Measurements from ENCODE around the gene PYGB.
A peak's percentile ranks its signal among the peaks of the same experiment; 100 is the strongest.

Gene PYGB

DNA sequence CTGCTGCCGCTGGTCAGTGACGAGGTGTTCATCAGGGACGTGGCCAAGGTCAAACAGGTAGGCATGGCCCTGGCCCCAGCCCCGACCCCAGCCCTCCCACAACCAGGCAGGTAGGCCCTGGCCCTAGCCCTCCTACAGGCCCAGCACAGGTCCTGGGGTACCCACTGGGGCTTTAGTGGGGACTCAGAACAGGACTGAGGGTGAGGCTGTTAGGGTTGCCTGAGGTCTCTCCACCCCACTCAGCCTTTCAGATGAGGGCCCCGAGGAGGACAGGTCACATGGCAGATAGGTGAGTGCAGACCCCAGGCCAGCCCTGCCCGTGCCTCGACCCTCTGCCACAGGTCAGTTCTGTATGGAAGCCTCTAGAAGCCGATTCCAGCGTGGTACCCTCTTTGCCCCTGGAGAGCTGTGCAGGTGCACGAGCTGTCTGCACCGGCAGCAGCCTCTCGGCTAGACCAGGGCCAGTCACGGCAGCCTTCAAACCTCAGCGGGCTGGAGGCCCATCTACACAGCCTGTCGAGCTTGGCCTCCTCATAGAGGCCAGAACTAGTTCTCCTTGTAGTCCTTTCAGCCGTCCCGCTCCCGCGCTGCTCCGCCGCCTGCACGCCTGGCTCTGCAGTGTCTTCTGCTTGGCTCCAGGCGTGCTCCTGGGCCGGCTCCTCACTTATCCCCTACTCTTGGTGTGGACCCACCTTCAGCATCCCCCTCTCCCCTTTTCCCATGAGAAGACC is 35.5 kb downstream of the PYGB start:
- DNase-seq: no peak

DNA sequence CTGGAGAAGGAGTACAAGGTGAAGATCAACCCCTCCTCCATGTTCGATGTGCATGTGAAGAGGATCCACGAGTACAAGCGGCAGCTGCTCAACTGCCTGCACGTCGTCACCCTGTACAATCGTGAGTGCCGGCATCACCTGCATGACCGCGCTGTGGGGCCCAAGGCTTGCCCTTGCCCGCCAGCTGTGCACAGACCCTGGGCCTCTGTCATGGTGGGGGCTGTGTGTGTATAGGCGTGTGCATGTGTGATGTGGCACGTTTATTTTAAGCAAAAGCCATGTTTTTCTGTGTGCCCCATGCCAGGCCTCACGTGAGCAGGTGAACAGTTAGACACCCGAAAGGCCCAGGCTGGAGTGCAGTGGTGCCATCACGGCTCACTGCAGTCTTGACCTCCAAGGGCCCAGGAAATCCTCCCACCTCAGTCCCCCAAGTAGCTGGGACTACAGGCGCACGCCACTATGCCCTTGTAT is 36.3 kb downstream of the PYGB start:
- DNase-seq: no peak

DNA sequence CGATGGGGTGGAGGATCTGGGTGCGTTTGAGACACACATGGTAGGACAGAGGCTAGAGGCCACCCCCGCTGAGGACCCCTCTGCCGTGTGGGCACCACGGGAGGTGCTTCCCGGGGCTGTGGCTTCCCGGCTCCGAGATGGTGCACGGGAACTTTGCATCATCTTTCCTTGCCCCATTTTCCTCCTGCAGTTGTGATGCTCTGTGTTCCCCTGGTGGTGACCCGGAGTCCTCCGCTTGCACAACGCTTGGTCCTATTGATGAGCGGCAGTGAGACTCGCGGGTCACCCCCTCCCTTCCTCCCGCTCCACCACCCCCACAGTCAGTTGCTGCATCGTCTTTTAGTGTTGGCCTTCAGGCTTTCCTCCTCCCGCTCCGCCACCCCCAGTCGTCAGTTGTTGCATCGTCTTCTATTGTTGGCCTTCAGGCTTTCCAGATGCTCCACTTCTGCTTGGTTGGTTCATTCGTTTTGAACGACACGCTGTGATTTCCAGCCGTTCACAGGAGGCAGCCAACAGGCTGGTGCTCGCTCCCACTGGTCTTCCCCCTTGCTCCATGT is 37.3 kb downstream of the PYGB start:
- DNase-seq: no peak

DNA sequence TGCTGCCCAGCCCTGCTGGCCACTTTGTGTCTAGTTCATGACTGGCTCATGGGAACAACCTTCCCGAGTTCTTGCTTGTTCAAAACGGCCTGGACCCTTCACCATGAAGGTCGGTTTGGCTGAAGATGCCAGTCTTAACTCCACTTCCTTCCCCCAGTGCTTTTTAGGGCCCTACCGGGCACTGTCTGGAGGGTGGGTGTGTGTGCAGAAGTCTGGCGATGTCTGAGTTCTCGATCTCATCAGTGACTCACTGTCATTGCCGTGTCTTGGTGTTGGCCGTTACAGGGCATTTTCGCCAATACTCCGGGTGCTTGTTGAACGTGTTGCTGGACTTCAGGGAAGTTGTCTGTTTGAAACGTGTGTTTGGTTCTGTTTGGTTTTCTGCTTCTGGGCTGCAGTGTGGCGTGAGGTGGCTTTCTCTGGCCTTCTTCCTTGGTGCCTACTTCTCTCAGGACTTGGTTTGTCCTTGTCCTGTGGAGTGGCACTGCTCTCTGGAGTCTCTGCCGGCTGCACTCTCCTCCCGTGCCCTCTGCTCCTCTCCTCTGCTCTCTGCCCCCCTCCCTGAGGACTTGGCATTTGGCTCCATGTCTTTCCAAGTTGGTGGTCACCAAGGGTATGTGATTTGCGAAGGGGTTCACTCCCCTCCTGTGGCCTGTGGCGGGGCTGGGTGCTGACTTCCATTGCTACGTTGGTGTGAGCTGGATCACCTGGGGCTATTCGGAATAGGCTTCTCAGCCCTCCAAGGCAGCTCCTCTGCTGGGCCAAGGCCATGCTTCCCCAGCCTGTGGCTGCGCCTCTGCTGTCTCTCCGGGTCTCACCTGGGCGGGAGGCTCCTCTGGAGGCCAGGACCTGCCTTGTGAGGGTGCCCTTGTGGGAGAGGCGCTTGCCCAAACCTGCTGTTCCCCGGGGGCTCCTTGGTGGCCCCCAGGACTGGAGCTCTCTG is 38.2 kb downstream of the PYGB start:
- no peak for DNase-seq

DNA sequence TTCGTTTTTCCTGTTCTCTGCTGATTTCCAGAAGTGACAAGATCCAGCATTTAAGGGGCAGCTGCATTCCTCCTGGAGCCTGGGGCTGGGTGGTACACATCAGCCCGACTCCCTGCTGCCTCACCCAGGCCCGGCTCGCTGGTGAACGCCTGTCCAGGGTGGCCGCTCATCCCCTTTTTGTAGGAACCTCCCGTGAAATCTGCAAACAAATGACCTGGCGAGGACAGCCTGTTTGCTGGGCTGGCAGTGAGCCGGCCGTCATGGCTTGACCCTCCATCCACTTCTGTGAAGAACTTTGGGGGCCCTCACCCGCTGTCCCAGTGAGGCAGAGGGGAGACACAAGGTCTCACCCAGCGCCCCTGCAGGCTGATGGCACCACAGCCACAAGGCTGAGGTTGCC is 39.0 kb downstream of the PYGB start:
- DNase-seq: no peak

DNA sequence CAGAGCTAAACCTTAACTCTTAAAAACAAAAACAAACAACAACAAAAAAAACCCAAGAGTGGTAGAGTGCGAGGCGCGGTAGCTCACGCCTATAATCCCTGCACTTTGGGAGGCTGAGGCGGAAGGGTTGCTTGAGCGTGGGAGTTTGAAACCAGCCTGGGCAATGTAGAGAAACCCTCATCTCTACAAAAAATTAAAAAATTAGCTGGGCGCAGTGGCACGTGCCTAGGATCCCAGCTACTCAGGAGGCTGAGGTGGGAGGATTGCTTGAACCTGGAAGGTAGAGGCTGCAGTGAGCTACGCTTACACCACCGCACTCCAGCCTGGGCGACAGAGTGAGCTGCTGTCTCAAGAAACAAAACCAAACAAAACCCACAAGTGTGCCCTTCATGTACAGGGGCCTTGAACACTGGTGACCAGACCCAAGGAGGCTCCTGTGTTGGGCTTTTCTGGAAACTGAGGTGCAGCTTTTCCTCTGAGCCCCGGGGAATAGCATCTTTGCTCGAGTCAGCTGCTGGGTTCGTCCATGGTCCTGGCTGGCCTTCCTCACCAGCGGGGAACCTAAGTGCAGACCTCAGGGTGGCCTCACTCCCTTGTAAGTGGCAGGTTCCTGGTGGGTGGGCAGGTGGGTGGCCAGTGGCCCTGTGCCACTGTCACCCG is 39.9 kb downstream of the PYGB start:
- DNase-seq: no peak

DNA sequence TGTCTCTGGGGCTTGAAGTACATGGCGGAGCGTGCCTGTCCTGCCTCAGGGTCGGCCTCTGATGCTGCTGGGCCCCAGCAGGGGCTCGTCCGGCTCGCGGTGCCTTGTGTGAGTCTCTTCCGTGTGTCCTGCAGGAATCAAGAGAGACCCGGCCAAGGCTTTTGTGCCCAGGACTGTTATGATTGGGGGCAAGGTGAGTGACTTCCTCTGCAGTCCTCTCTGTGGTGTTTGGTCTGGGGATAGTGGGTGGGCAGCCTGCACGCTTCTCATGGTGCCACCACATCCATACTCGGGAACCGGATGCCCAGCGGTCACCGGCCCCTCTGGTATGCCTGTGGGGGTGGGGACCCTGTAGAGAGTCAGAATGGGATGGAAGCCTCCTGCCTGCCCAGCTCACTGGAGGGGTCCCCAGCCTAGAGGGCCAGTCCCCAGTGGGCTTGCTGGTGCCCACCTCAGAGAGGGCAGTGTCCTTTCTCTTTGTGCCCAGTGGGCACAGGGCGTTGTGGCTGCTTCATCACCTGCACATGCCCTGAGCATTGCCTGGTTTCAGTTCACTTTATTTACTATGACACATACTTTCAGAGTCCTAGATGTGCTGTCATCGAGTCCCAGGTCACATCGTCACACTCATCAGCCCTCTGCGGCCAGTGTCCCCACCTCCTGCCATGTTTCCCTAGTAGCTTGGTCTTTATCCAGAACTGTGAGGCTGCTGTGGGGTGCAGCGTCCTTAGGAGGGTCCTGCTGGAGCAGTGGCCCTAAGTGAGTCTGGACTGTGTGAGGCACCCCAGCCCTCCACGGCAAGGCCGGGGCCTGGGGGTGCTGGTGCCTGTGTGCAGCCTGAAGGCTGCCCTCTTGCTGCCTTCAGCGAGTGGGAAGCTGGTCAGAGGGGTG is 40.7 kb downstream of the PYGB start:
- no peak for DNase-seq

DNA sequence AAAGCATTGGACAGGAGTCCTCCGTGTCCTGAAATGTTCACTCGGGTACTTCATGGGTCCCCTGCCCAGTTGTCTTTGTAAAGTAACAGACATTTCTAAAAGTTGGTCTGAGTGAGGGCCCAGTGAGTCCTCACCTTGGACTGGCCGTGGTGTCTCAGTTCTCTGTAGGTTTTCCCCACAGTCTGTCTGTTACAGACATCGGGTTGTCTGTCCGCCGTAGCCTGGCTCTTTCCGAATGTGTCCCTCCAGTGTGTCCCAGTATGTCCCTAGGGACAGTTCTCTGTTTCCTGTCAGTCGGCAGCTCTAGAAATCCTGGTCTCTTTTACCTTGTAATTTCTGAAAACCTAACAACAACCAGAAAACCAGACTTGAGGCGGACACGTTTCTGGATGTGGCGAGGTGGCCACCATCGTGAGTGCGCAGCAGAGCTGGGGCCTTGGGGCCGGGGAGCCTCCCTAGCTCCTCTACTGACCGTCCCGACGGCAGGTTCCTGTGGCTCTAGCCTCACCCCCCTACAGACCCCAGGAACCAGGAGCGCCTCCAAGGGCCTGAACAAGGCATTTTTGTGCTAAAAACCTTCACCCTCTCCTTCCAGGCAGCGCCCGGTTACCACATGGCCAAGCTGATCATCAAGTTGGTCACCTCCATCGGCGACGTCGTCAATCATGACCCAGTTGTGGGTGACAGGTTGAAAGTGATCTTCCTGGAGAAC is 42.2 kb downstream of the PYGB start:
- no peak for DNase-seq

DNA sequence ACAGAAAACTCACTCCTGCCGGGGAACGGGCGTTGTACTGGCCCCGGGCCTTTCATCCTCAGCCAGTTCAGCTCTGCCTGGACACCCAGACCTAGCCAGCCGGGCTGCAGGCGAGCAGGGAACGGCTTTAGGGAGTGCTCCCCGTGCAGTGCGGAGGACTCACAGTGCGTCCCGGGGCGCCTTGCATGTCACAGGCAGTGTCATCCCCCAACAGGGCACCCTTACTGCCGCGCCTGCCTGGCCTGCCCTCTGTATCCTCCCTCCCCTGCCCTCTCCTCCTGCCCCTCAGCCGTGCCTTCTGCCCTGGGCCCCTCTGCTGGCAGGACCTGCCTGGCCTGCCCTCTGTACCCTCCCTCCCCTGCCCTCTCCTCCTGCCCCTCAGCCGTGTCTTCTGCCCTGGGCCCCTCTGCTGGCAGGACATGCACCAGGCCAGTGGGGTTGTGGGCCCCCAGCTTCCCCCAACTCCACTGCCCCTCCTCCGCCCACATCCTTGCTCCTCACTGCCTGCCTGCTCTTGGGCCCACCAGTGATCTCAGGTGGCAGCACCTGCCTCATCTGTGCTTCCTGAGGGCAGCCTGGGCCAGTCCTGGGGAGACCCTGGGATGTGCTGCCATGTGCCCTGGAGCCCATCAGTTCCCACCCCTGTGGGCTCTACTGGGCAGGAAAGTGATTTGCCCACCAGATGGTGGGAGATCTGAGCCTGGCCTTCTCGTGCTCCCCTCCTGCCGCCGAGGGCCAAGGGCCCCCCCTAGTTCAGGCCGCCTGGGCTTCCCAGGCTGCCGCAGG is 43.0 kb downstream of the PYGB start:
- no peak for DNase-seq

DNA sequence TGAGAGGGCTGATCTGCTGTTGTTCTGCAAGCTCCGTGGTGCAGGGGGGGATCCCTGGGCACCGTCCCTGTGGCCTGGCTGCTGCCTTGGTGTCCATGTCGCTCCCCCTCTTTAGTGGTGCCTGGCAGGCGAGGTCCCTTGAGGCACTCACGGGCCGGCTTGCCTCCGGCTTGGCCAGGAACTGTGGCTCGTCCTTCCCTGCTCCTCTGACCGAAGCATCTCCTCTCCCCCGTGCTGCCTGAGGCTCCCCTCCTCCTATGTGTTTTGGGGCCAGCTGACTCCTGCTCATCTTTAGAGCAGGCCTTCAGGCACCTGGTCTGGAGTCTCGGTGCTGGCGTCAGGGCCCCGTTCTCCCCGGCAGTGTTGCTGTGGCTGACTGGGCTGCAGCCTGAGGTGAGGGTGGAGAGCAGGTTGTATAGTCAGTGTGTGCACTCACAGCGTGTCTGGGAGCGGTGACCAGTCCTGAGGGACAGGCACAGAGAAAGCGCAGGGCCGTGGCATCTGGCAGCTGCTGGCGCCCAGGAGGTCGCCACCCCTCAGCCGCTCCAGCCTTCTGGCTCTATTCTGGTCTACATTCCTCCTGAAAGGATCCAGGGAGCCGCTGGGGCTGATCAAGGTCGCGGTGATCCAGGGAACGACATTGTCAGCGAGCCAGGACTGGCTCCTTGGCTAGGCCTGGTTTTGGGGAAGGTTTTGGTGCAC is 43.7 kb downstream of the PYGB start:
- no peak for DNase-seq

DNA sequence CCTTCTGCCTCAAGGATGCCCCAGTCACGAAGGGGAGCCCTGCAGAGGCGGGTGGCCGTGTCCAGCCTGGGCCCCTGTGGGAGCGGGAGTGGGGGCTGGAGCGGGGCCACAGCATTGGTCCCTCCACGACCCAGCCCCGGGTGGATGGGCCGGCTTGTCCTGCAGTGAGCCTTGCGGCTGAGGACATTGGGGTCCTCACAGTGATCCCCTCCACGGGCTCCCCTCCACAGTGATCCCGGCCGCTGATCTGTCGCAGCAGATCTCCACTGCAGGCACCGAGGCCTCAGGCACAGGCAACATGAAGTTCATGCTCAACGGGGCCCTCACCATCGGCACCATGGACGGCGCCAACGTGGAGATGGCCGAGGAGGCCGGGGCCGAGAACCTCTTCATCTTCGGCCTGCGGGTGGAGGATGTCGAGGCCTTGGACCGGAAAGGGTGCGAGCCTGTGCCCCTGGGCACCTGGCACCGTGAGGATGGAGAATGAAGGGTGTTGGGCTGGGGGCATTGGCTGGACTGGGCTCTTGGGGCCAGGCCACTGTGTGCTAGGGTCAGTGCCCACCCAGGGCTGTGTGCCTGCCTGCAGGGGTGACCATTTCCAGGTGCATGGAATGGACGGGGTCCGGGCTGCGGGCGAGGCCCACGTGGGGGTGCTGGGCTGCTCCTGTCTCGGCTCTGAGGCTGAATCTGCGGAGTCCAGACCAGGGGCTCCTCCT is 44.4 kb downstream of the PYGB start:
- no peak for DNase-seq

DNA sequence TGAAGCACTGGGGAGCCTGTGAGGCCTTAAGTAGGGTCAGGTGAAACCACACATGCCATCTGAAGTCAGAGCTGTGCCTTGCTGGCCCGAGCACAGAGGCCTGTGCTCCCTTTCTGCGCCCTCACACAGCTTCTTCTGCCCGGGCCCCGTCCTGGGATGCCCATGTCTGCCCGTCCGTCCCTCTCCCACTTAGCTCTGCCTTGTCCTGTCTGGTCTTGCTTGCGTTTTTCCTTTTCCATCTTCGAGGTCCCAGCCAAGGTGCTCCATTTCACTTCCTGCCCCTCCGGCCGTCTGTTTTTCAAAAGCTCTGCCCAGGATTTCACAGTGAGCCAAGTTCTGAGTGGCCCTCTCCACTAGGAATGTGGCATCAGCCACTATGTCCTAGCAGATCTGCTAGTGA is 45.6 kb downstream of the PYGB start:
- no peak for DNase-seq

DNA sequence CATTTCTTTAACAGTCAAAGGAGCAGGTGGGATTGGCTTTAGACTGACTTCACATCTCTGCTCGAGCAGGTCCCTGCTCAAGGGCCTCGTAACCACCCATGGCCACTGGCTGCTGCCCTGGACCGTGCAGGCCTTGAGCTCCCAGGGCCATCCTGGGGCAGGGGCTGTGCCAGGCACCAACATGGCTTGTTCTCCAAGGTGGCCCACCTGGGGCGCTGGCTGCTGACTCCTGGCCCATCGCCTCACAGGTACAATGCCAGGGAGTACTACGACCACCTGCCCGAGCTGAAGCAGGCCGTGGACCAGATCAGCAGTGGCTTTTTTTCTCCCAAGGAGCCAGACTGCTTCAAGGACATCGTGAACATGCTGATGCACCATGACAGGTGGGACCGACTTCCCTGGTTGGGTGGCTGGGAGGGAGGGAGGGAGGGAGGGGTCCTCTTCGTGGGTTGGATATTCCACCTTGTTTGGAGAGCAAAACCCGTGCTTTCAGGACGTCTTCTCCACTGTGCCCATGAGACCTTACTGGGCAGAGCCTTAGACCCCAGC is 46.1 kb downstream of the PYGB start:
- no peak for DNase-seq

DNA sequence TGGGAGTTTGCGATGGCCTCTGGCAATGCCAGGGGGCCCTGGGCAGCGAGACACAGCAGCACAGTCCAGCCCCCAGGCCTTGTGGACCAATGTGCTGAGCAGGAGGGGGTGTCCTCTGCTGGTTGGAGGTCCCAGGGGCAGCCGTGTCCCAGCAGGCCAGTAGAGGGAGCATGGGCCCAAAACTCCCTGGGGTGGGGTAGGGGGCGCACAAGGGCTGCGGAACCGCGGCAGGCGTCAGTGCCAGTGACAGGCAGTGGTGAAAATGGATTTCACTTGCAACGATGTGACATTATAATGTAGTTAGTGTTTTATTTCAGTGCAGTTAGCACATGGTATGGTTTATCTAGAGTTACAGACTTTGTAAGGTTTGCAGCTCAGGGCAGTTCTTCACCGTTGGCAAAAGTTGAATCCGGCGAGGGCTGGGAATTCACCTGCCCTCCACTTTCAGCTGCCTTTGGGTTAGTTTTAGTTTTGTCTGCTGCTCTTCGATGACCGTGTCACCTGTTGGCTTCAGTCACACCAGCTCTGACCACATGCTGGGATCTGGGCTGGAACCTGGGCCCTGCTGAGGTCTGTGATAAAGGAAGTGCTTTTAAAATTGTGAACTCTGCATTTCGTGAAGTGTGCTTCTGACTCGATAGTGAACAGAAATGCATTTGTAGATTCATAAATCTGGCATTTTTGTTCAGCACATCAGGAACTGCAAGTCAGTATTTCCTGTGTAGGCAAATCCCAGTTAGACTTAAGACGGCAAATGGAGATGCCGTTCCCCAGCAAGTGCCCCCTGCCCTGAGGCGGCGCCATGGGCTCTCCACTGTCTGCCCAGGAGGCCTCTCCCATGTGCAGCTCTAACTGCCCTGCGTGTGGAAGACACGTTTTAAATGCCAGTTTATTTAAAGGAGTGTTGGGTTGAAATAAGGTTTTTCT is 46.8 kb downstream of the PYGB start:
- no peak for DNase-seq

DNA sequence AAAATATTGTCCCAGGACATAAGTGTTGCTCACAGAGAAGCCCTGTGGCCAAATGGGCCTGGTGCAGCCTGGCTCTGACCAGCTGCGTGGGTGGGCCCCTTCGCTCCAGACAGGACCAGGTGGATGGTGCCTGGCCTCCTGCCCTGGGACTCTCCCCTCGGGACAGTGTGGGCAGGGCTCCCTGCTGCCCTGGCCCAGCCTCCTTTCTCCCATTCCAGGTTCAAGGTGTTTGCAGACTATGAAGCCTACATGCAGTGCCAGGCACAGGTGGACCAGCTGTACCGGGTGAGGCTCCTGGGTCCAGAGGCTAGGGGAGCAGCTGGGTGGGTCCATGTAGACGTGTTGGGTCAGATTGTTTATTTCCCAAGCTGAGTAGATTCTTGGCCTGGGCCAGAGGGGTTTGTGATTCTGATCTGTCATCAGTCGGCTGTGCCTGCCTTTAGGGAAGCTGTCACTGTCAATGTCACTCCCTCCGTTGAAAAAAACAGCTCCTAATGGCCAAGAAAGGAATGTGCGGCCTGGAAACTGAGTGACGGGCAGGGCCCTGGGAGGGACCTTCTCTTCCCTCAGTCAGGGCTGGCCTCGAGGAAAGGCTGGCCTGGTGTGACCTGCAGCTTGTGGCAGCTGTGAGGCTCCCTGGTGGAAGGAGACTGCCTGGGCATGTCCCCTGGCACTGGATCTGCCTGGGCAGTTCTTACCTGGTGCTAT is 47.7 kb downstream of the PYGB start:
- no peak for DNase-seq

DNA sequence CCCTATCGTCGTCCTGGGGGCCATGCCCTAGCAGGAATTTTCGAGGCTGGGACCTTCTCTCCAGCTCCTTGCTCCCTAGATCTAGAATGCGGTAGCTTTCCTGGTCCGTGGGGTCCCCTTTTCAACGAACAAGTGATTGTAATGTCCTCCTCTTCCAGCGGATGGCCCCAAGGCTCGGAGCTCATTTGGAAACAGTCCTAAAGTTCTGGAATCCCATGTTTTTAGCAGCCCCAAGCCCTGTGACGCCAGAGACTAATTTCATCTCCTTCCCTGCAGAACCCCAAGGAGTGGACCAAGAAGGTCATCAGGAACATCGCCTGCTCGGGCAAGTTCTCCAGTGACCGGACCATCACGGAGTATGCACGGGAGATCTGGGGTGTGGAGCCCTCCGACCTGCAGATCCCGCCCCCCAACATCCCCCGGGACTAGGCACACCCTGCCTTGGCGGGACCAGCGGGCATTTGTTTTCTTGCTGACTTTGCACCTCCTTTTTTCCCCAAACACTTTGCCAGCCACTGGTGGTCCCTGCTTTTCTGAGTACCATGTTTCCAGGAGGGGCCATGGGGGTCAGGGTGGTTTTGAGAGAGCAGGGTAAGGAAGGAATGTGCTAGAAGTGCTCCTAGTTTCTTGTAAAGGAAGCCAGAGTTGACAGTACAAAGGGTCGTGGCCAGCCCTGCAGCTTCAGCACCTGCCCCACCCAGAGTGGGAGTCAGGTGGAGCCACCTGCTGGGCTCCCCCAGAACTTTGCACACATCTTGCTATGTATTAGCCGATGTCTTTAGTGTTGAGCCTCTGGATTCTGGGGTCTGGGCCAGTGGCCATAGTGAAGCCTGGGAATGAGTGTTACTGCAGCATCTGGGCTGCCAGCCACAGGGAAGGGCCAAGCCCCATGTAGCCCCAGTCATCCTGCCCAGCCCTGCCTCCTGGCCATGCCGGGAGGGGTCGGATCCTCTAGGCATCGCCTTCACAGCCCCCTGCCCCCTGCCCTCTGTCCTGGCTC is 48.5 kb downstream of the PYGB start:
- peak; percentile 2 for DNase-seq

Measured in DMS79 treated with DMSO at 0.1 percent for 48 hours (cell line).